GM18508 (cell line): ENCODE results near the gene ATP10D.

ENCODE experiments used
- ATAC-seq: cut with Tn5 transposase; IDR thresholded peaks from one replicate; pipeline ENCODE4 v1.9.1; 2021; ENCODE audit warnings: moderate number of reproducible peaks; ENCODE audit not compliant: insufficient read depth, unreplicated experiment

Gene ATP10D

GRCh38 chr4:47570816-47571215 lies 85.7 kb downstream of the ATP10D start:
- no peak for ATAC-seq

- ATAC-seq: no peak
These were observed 87.9 kb downstream of the ATP10D start for GRCh38 chr4:47572981-47573380.

GRCh38 chr4:47577779-47578553 lies 92.9 kb downstream of the ATP10D start:
- no peak for ATAC-seq

- no peak for ATAC-seq
These were observed 94.2 kb downstream of the ATP10D start for GRCh38 chr4:47579235-47579634.

GRCh38 chr4:47590325-47590724 lies 105.2 kb downstream of the ATP10D start:
- ATAC-seq: no peak

- ATAC-seq: no peak
These were observed 112.6 kb downstream of the ATP10D start for GRCh38 chr4:47597696-47598095.

- ATAC-seq: no peak
These were observed 113.2 kb downstream of the ATP10D start for GRCh38 chr4:47598320-47598719.

- ATAC-seq: no peak
These were observed 113.8 kb downstream of the ATP10D start for GRCh38 chr4:47598896-47599295.

- no peak for ATAC-seq
These were observed 121.4 kb downstream of the ATP10D start for GRCh38 chr4:47606482-47606881.

- no peak for ATAC-seq
These were observed 127.3 kb downstream of the ATP10D start for GRCh38 chr4:47612116-47613023.

GRCh38 chr4:47615385-47615784 lies 130.3 kb downstream of the ATP10D start:
- no peak for ATAC-seq

- ATAC-seq: no peak
These were observed 132.5 kb downstream of the ATP10D start for GRCh38 chr4:47617607-47618006.

- no peak for ATAC-seq
These were observed 134.6 kb downstream of the ATP10D start for GRCh38 chr4:47619691-47620090.

- ATAC-seq: no peak
These were observed 136.1 kb downstream of the ATP10D start for GRCh38 chr4:47621181-47621580.

GRCh38 chr4:47624031-47624441 lies 139.0 kb downstream of the ATP10D start:
- ATAC-seq: no peak

- ATAC-seq: no peak
These were observed 146.1 kb downstream of the ATP10D start for GRCh38 chr4:47631161-47631560.

GRCh38 chr4:47639531-47639930 lies 154.5 kb downstream of the ATP10D start:
- no peak for ATAC-seq

- no peak for ATAC-seq
These were observed 155.8 kb downstream of the ATP10D start for GRCh38 chr4:47640911-47641310.

GRCh38 chr4:47641755-47642154 lies 156.7 kb downstream of the ATP10D start:
- no peak for ATAC-seq

- ATAC-seq: no peak
These were observed 157.2 kb downstream of the ATP10D start for GRCh38 chr4:47642191-47642830.
